CD4-positive, alpha-beta T cell treated with Interleukin-10 for 1 hour (primary cell): ENCODE measurements around the gene TMEM132D.
"Not testable (repeated sequence)": the region's sequence is repeated elsewhere in the genome, so short reads cannot be mapped to it uniquely, and the experiment has no call there.

ENCODE experiments used
- DNase-seq: peaks from one replicate; pipeline ENCODE4 v3.0.0-alpha.2; 2020

The TMEM132D gene

DNA sequence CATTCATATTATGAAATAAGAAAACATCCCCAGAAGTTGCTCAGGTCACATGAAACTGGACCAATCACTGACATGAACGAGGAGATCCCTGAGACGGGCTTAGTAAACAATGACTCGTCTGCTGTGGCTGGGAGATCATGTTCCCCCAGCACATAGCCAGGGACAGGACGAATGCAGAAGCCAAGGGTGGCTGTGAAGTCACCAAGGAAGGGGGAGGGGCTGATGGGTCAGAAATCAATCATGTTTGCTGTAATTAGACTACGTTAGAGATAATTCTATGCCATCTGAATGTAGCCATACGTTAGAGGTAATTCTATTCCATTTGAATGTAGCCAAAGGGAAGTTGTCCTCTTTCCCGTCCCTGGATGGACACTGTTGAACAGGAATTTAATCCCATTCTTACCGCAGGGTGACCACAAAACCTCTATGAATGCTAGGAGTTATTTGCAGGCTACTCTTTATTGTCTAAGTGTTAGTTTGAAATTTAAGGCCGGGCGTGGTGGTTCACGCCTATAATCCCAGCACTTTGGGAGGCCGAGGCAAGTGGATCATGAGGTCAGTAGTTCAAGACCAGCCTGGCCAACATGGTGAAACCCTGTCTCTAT is 332.9 kb downstream of the TMEM132D start:
- DNase-seq = no peak

GRCh38 chr12:129566800-129567199 is 337.0 kb downstream of the TMEM132D start:
- no peak for DNase-seq

DNA sequence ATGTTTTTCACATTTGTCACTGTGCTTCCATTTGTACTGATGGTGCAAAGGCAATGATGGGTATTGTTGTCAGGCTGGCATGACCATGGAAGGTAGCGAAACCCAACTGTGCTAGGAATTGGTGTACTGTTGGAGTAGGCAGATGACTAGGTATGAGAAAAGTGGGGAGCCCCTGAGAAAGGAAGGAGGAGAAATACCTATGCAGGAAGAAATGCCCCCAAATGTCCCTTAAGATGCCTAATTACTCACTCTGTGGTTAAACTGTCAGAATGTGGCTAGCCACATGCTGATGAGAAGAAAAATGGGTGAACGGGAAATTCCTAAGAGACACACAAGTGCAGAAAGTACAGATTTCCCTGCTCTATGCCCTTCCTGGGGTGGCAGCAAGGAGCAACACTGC is 339.1 kb downstream of the TMEM132D start:
- no peak for DNase-seq

- no peak for DNase-seq
These were observed 340.6 kb downstream of the TMEM132D start for GRCh38 chr12:129563266-129563665.

GRCh38 chr12:129561304-129561703 is 342.5 kb downstream of the TMEM132D start:
- DNase-seq = no peak

DNA sequence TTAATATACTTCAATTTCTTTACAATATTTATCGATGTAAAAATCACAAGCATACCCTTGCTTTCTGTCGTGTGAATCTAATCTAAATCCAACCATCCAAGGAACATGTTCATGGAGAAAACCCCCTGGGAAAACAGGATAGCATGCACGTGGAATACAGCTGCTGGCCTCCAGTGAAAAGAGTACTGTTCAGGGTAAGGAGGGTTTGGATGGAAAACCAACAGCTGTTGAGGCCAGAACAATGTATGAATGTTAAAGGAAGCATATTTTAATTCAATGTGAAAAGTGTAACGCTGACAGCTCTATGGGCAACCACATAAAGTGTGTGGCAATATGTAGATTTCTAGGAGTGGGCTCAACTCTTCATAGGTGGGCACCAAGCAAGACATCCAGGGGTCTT is 344.0 kb downstream of the TMEM132D start:
- no peak for DNase-seq

DNA sequence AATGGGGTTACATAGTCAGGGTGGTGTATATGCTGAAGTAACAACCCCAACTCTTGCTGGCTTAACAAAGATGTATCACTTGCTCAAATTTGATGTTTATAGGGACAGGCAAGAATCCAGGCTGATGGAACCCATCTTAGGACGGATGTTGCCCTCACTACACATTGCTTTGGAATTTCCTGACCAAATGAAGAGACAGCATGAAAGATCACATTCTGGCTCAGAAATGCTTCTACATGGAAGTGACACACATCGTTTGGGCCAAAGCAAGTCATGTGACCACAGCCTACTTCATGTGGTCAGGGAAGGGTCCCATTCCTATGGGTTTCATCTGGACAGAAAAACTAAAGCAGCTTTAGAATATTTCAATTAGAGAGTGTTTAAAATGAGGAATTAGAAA is 345.8 kb downstream of the TMEM132D start:
- DNase-seq = no peak

- no peak for DNase-seq
These were observed 347.7 kb downstream of the TMEM132D start for GRCh38 chr12:129556082-129556481.

DNA sequence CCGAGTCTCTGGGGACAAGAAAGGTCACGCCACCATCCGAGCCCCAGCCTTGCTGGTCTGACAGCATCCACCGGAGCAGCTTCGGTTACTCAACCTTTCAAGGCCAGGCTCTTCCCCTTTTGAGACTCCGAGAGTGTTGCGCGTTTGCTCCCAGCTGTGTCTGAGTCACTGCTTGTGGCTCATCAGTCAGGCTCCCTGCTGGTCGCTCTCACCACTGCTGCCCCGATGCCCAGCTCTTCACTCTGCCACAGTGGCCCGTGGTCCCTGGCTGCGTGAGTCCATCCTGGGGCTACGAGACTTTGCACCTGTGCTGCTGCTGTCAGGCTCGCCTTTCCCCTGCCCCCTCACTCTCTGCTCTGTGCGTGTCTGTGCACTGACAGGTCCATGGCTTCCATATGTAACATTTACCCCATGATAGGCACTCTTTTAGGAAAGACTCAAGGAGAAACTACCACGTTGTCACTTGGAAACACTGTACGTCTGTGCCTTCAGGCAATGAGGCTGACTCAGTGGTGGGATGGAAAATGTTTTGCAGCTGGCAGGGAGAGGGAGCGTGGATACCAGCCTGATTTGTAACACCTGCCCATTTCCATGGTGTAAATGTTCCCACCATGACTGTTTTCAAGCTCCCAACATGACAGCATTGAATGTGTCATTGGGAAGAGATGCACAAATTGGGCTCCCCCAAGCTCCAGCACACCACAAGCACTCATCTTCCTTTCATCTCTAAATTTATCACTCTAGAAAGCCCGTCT is 350.7 kb downstream of the TMEM132D start:
- DNase-seq = no peak

GRCh38 chr12:129551441-129551840 is 352.4 kb downstream of the TMEM132D start:
- no peak for DNase-seq

DNA sequence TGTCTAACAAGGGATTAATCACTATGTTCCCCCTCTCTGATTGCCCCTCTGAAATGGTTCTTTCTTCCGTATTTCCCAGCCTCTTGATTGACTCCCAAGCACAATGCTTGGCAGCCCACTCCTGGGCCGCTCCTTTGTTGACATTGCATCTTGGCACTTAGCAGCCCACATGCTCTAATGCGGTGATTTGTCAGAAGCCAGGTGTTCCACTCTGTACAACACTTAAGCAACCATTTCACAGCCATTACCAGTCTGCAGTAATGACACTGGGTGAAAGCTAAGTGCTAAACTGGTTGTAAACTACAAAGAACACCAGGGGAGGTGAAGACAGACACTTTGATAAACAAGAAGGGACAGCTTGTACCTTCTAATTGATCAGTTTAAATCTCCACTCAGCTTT is 353.5 kb downstream of the TMEM132D start:
- DNase-seq = no peak

- no peak for DNase-seq
These were observed 354.2 kb downstream of the TMEM132D start for GRCh38 chr12:129549656-129550055.

GRCh38 chr12:129549020-129549419 is 354.8 kb downstream of the TMEM132D start:
- not testable (repeated sequence) for DNase-seq

GRCh38 chr12:129544716-129545115 is 359.1 kb downstream of the TMEM132D start:
- DNase-seq = no peak

DNA sequence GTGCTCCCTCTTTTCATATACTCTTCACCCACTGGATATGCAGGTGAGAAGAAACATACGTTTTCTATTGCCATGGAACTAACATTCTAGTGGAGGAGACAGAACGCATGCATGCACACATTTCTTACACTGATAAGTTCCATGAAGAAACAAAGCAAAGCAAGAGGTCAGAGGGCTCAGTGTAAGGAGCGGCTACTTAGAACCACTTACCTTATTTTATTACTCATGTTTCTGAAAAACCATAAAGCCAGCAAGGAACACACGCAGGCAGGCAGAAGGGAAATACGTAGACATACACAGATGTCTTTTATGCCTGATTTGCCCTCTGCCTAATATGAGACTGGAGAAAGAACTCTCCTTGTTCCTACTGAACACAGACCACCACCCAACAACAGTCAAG is 362.9 kb downstream of the TMEM132D start:
- DNase-seq = no peak

DNA sequence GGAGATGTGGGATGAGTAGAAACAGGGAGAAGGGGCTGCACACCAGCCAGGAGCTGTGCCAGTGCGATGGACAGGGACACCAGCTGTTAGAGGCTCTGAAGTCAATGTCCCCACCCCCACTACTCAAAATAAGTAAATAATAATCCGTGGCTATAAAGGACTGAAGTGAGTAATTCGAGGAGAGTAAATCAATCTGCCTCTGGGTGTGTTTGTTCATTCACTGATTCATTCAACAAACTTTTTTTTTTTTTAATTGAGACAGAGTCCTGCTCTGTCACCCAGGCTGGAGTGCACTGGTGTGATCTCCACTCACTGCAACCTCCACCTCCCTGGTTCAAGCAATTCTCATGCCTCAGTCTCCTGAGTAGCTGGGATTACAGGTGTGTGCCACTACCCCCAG is 363.6 kb downstream of the TMEM132D start:
- DNase-seq = no peak

DNA sequence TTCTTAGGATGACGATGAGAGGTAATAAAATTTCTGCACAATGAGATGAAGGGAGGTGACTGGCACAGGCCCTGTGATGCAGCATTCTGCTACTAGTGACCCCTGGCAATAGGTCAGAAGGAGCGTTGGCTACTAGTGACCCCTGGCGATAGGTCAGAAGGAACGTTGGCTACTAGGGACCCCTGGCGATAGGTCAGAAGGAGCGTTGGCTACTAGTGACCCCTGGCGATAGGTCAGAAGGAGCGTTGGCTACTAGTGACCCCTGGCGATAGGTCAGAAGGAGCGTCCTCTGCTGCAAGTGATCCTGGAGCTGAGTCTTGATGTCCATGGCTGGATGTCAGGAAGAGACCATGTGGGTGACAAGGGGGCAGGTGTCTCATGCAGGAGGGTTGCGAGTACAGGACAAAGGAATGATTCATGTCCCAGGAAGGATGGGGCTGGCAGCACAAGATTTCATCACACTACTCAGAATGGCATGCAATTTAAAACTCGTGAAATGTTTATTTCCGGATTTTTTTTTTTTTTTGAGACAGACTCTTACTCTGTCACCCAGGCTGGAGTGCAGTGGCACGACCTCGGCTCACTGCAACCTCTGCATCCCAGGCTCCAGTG is 365.0 kb downstream of the TMEM132D start:
- DNase-seq = not testable (repeated sequence)

GRCh38 chr12:129538137-129538536 is 365.7 kb downstream of the TMEM132D start:
- DNase-seq = no peak

GRCh38 chr12:129534966-129535750 is 368.7 kb downstream of the TMEM132D start:
- DNase-seq = no peak

DNA sequence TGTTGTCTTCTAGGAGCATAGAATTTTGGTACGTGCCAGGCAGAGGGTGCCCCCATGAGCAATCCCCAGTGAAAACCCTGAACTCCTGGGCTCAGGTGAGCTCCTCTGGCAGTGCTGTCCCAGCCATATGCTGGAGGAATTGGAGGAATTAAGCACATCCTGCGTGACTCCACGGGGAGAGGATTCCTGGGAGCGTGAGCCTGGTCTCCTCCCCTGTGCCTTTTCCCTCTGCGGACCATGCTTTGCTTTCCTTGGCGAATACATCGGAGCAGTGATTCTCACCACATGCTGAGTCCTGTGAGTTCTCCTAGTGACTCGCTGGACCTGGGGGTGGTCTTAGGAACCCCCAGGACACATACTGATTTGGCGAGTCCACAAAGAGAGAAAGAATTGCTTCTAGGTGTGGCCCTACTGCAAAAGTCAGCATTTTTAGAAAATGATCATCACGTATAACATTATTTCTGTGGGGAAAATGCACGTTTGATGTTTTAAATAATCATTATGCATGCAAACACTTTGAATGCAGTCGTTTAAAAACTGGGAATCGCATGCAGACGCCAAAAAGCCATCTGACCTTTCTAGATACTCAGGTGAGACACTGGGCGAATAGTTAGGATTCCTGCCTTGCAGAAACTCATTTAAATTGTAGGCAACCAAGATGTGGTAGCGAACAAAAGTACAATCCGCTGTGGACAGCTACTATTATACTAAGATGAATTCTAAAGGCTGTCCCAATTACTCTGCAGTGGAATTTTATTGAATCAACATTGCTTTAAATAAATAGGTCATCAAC is 370.9 kb downstream of the TMEM132D start:
- DNase-seq = no peak

DNA sequence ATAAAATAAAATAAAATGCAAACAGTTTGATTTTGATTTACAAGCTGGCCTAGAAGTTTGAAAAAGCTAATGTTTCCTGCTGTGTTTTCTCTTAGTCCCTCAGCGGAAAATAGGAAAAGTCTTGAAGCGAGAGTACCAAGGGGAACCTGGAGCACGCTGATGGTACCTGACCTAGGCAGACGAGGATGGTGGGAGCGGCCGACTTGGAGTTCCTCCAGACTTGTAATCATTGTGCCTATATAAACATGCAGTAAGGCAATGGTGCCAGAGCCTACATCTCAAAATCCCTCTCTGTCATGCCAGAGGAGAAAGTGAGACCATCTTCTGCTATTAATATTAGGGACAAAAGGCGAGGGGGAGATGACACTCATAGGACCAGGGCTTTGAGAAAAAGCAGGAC is 371.7 kb downstream of the TMEM132D start:
- DNase-seq = no peak

DNA sequence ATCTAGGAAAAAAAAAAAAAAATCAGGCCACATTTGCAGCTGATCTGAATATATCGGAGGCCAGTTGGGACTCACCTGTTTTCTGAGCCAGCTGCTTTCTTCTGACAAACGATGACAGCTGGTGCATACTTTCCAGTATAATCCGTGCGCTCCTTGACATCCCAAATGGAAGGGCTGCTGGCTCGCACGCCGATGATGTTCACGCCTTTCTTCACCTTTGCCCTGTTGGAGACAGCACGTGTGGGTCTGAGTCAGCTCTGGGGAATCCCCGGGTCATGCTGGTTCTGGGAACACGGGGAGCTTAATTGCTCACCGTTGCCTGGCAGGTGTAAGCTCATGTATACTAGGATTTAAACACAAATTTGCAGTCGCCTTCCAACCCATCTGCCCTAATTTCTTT is 372.8 kb downstream of the TMEM132D start:
- DNase-seq = no peak

DNA sequence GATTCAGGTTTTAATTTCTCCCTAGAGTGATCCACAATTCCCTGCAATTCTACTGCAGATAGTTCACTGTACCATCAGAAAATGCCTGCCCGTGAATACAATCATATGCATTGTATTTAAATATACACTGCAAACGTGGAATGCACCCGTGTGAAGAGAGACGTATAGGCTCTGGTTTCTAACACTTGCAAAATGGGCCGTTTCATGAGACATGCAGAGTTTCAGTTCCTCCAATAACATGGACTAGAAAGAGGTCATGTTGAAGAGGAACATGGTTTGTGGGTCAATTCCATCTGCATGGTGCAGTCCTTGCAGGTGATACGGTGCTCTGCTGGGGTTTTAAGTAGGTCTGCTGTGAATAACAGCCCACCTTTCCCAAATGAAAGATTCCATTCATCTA is 373.3 kb downstream of the TMEM132D start:
- DNase-seq = no peak
